GM18517 (cell line): ENCODE measurements around the gene GALNT17.

Experiments
- ATAC-seq: cut with Tn5 transposase; IDR thresholded peaks from one replicate; pipeline ENCODE4 v1.9.1; 2021; ENCODE audit warnings: mild to moderate bottlenecking, moderate library complexity; ENCODE audit not compliant: unreplicated experiment

The GALNT17 gene

GRCh38 chr7:71665716-71666115, 533.8 kb downstream of the GALNT17 start:
- no peak for ATAC-seq

GRCh38 chr7:71668572-71668971, 536.6 kb downstream of the GALNT17 start:
- no peak for ATAC-seq

- no peak for ATAC-seq
These were observed 547.5 kb downstream of the GALNT17 start for GRCh38 chr7:71679480-71679879.

- ATAC-seq: no peak
These were observed 550.2 kb downstream of the GALNT17 start for GRCh38 chr7:71682181-71682580.

GRCh38 chr7:71682841-71683781, 551.2 kb downstream of the GALNT17 start:
- ATAC-seq: no peak

DNA sequence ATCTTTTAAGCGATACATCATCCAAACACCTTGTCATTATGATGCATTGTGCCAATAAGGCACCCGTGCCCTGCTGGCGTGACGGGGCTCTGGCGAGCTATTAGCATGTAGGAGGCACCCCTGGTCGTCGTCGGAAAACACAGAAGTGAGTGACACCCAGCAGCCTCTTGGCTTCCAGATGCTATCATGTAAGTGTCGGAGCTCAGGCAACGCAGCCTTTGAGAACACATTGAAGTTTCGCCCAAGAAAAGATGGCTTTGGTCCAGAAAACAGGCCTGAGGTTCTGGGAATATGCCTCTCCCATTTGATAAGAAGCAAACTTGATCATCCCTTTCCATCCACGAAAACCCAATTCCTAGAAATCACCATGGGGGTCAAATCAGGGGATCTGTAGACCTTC, 555.3 kb downstream of the GALNT17 start:
- ATAC-seq: no peak

DNA sequence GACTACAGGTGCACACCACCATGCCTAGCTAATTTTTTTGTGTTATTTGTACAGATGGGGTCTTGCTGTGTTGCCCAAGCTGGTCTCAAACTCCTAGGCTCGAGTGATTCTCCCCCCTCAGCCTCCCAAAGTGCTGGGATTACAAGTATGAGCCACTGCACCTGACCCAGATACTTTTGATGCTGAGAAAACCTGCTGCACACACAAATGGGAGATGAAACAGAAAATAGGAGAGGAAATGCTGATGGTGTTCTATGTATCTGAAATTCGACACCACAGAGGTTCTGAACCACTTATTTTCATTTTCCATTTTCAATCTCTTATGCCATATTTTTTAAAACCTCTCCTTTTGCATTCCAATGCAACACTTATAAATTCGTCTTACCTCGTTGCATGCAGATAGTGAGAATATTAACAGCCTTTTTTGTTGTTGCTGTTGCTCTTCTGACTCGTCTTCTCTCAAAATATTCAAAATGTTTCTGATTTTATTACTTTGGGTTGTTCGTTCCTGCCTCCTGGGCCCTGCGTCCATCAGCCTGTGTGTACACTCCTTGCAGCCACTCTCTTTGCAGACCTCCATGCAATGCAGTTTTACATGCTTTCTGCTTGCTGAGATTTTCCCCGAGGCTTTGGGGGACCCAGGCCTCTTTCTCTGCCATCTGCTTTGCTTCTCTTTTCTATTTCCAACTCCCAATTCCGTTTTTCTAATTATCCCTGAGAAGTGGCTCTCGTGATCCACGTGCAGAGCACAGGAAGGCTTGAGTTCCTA, 556.1 kb downstream of the GALNT17 start:
- no peak for ATAC-seq

DNA sequence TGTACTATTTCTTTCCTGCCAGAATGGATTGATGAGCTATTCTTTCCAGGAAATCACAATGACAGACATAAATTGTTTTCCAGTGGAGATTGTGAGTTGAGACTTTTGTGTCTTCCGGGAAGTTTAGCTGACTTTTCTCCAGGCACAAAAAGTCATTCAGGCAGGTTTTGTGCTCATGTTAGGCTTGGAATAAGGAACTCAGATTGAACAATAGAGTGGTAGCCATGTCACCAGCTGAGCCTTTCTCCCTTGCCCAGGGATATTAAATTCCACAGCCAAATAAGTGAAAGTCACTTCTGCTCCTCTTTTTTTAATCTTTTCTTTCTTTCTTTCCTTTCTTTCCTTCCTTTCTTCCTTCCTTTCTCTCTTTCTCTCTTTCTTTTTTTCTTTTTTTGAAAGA, 559.6 kb downstream of the GALNT17 start:
- ATAC-seq: no peak

- no peak for ATAC-seq
These were observed 562.7 kb downstream of the GALNT17 start for GRCh38 chr7:71694665-71695064.

- ATAC-seq: no peak
These were observed 563.2 kb downstream of the GALNT17 start for GRCh38 chr7:71695186-71695585.

DNA sequence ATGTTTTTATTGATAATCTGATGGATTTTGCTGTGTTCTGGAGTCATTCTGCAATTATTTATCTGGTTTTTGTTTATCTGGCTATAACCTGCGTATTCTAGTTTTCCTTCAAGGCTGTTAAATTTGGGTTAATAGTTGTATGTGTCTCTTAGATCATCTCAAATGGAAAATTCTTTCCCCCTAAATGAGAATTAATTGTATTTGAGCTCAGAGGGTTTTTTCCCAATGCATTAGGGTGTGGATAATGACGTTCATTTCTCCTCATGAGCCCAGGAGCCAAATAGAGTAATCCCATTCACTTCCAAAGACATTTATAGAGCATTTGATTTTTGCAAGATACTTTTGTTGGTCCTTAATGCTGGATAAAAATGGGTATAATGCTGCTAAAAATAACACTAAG, 564.6 kb downstream of the GALNT17 start:
- no peak for ATAC-seq

GRCh38 chr7:71697400-71697799, 565.5 kb downstream of the GALNT17 start:
- ATAC-seq: no peak

DNA sequence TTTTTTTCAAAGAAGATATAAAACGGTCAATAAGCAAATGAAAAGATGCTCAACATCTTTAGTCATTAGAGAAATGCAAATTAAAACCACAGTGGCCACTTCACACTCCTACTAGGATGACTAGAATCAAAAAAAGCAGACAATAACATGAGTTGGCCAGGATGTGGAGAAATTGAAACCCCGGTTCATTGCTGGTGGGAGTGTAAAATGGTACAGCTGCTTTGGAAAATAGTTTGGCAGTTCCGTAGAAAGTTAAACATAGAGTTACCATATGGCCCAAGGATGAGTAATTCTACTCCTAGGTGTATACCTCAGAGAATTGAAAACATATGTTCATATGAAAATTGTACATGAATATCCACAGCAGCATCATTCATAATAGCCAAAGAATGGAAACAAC, 573.3 kb downstream of the GALNT17 start:
- ATAC-seq: no peak

DNA sequence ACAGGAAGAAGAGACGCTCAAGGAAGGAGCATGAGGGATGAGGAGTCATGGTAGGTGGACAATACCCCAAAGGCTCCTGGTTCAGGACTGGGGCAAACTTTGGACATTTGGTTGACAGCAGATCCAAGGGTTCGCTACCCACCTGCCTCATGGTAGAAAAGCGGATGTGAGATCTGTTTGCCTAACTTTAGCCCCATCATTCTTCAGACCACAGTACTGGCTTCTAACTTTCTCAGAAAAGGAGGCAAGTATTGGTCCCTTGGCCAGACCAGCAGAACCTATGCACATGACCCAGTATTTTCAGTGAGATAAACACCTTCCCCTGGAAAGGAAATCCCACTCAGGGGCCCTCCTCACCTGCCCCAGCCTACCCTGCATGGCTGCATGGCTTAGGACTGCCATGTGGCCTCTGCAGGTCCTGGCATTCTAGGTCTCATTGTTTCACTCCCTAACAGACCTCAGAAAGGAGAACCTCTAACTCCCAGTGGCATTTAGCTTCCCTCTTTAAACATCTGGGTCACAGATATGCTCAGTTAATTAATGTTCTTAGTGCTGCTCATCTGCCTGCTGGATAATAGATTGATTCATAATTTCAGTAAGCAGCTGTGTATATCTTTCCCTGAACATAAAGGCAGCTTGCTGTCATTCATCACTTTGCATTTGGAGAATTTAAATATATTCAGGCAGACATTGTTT, 574.1 kb downstream of the GALNT17 start:
- no peak for ATAC-seq

DNA sequence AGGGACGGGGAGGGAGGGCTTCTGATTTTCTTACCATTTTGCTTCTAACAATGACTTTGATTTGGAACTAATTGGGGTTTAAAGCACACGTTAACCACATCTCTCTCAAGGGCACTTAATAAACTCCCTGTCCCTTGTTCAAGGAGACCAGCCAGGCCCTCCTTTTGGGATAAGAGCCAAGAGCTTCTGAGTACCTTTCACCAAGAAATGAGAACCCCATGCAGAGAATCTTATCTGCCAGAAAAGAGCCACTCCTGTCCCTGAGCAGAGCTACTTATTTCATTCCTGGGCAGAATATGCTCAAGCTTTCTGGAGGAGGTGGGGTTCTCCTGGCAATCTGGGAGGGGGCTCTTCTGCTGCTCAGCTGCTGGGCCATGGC, 574.6 kb downstream of the GALNT17 start:
- no peak for ATAC-seq

- no peak for ATAC-seq
These were observed 575.1 kb downstream of the GALNT17 start for GRCh38 chr7:71707041-71707440.

- ATAC-seq: no peak
These were observed 576.8 kb downstream of the GALNT17 start for GRCh38 chr7:71708710-71709109.

DNA sequence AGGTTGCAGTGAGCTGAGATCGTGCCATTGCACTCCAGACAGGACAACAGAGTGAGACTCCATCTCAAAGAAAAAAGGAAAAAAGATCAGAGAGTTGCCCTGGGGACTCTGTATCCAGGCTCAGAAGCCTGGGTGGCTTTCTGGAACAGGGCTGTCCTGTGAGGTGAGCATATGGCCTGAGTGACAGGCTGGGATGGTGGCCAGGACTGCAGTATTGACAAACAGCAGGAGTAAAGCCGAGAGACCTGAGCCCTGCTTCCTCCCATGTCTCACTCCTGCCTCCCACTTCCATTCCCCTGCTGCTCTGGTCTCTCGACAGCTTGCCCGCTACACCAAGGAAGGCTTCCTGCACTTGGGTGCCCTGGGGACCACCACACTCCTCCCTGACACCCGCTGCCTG, 578.5 kb downstream of the GALNT17 start:
- ATAC-seq: no peak

DNA sequence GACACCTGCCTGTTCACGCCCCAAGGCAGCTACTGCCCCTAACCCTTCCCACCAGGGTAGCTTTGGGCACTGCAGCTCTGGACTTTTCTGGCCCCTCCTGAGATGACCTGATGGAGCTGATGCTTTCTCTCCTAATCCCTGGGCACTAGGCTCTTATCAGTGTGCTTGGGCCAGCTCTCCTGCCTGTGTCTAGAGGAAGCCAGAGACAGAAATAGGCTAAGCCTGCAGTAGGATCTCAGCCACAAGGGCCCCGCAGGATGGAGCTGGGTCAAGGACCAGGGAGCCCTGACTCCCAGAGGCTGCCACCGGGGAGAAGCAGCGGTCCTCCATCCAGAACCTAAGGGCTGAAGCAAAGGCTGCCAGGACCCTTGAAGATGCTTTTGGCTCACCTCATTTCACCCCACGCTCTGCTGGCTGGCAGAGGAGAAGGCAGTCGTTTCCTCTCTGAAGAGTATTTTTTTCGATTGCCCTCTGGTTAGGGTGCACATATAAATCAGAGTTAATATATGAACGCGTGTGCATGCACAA, 580.8 kb downstream of the GALNT17 start:
- no peak for ATAC-seq

GRCh38 chr7:71716690-71717089, 584.7 kb downstream of the GALNT17 start:
- ATAC-seq: no peak

DNA sequence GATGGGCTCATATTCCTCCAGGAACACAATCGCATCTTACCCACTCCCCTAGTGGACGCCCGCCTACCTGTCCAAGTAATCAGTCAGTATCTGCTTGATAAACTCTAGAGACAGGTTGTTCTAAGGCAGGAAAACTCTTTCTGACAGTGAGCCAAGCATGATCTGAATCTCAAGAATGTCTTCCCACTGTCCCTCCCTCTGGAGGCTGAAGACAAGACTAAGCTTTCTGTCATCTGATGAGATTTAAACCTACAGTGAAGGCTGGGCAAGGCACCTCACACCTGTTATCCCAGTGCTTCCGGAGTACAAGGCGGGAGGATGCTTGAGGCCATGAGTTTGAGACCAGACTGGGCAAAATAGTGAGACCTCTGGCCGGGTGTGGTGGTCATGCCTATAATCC, 586.6 kb downstream of the GALNT17 start:
- ATAC-seq: no peak
